Ishikawa (cell line): Measurements from ENCODE around the gene FNBP1.

Experiments used
- CEBPB ChIP-seq: IDR thresholded peaks from 2 replicates; pipeline ENCODE4 v1.6.1; 2012
- CREB1 ChIP-seq: IDR thresholded peaks from 2 replicates; pipeline ENCODE4 v1.6.1; 2012; ENCODE audit warnings: low read depth
- EP300 ChIP-seq: IDR thresholded peaks from 2 replicates; pipeline ENCODE4 v1.6.1; 2012; ENCODE audit warnings: borderline replicate concordance
- FOXM1 ChIP-seq: IDR thresholded peaks from 2 replicates; pipeline ENCODE4 v1.6.1; 2012; ENCODE audit warnings: low read depth, borderline replicate concordance
- MAX ChIP-seq: IDR thresholded peaks from 2 replicates; pipeline ENCODE4 v1.6.1; 2012
- NFIC ChIP-seq: IDR thresholded peaks from 2 replicates; pipeline ENCODE4 v1.6.1; 2012
- REST ChIP-seq: IDR thresholded peaks from 2 replicates; pipeline ENCODE4 v1.6.1; 2012; ENCODE audit warnings: low read depth, mild to moderate bottlenecking
- TAF1 ChIP-seq: IDR thresholded peaks from 2 replicates; pipeline ENCODE4 v1.6.1; 2012; ENCODE audit warnings: low read depth, mild to moderate bottlenecking
- TEAD4 ChIP-seq: IDR thresholded peaks from 2 replicates; pipeline ENCODE4 v1.6.1; 2012
- ZBTB7A ChIP-seq: IDR thresholded peaks from 2 replicates; pipeline ENCODE4 v1.6.1; 2012; ENCODE audit warnings: low read depth

- TF ChIP-seq CEBPB (no peak), TAF1 (no peak), TEAD4 (no peak), FOXM1 (no peak), NFIC (no peak), EP300 (no peak), REST (no peak), ZBTB7A (no peak), MAX (no peak), CREB1 (no peak)
Observed at GRCh38 chr9:129952337-129952736, 90.7 kb downstream of the FNBP1 start.
